GM21717 (cell line): ENCODE data around the gene NID1.
"Not testable (repeated sequence)": the region's sequence is repeated elsewhere in the genome, so short reads cannot be mapped to it uniquely, and the experiment has no call there.

Source experiments
- ATAC-seq: cut with Tn5 transposase; IDR thresholded peaks from one replicate; pipeline ENCODE4 v1.9.1; 2021; ENCODE audit warnings: mild to moderate bottlenecking, moderate library complexity; ENCODE audit not compliant: unreplicated experiment

Gene NID1

GRCh38 chr1:235941876-235942624 is 122.8 kb downstream of the NID1 start:
- ATAC-seq = no peak

- no peak for ATAC-seq
Measured at GRCh38 chr1:235940285-235940684, 124.6 kb downstream of the NID1 start.

- ATAC-seq = no peak
Measured at GRCh38 chr1:235939480-235939775, 125.5 kb downstream of the NID1 start.

GRCh38 chr1:235938709-235939479 is 126.0 kb downstream of the NID1 start:
- ATAC-seq = peak; percentile 64

- no peak for ATAC-seq
Measured at GRCh38 chr1:235937123-235937522, 127.8 kb downstream of the NID1 start.

- no peak for ATAC-seq
Measured at GRCh38 chr1:235935235-235936225, 129.4 kb downstream of the NID1 start.

- no peak for ATAC-seq
Measured at GRCh38 chr1:235933766-235934116, 131.1 kb downstream of the NID1 start.

GRCh38 chr1:235933017-235933765 is 131.7 kb downstream of the NID1 start:
- no peak for ATAC-seq

GRCh38 chr1:235932090-235932510 is 132.8 kb downstream of the NID1 start:
- peak; percentile 49 for ATAC-seq

- ATAC-seq = no peak
Measured at GRCh38 chr1:235931171-235931738, 133.6 kb downstream of the NID1 start.

- no peak for ATAC-seq
Measured at GRCh38 chr1:235930543-235930942, 134.3 kb downstream of the NID1 start.

GRCh38 chr1:235929216-235929615 is 135.7 kb downstream of the NID1 start:
- no peak for ATAC-seq

- ATAC-seq = no peak
Measured at GRCh38 chr1:235928197-235928596, 136.7 kb downstream of the NID1 start.

GRCh38 chr1:235927551-235927950 is 137.3 kb downstream of the NID1 start:
- ATAC-seq = not testable (repeated sequence)
